Putamen (tissue), 1 donor: Measurements from ENCODE around the gene LYPLA2.
A peak's percentile ranks its signal among the peaks of the same experiment; 100 is the strongest.

ENCODE experiments used
- DNase-seq: peaks from one replicate; pipeline ENCODE4 v3.0.0-alpha.2; 2016; ENCODE audit warnings: low spot score

LYPLA2 gene

DNA sequence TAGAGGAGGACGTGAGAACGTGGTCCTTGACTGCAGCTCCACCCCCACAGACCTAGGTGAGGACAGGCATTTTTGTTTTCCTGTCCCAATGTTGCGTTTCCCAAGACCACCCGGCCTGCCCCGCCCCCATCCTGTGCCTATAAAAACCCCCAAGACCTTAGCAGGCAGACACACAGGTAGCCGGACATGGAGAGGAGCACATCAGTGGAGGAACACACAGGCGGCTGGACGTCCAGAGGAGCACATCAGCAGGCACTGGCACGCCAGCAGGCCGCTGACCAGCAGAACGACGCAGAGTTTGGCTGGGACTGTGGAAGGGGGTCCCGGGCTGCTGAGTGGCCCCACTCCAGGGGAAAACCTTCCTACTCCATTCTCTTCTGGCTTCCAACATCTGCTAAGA, 47.0 kb downstream of the LYPLA2 start:
- DNase-seq: no peak

DNA sequence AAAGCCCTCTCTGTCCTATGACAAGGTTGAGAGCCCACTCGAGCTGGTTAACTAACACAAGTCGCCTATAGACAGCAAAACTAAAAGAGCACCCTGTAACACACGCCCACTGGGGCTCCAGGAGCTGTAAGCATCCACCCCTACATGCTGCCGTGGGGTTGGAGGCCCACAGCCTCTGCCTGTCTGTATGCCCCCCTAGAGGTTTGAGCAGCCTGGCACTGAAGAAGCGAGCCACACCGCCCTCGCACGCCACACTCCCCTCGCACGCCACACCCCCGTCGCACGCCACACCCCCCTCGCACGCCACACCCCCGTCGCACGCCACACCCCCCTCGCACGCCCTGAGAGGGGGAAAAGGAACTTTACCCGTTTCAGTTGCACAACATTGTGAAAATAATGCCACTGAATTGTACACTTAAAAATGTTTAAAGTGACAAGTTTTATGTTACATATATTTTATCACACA, 47.5 kb downstream of the LYPLA2 start:
- DNase-seq: peak; percentile 10

DNA sequence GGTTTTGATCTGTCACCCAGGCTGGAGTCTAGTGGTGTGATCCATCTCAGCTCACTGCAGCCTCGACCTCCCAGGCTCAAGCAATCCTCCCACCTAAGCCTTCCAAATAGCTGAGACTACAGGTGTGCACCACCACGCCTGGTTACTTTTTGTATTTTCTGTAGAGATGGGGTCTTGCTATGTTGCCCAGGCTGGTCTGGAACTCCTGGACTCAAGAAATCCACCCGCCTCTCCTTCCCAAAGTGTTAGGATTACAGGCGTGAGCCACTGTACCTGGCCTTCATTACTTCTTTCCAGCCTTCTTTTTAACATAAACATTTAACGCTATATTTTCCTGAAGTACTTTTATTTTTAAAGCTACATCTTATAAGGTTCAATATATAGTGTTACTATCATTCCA, 52.7 kb downstream of the LYPLA2 start:
- DNase-seq: no peak
